GM12864 (cell line): ENCODE data around the gene PDZK1IP1.

Experiments used
- DNase-seq: peaks from one replicate; pipeline ENCODE4 v3.0.0-alpha.2; 2011; ENCODE audit warnings: low read depth
- H3K4me3 ChIP-seq: 2 replicates; pipeline ENCODE4 v1.5.1; 2011; ENCODE audit warnings: mild to moderate bottlenecking, low read depth, low read length, control low read depth
- CTCF ChIP-seq: IDR thresholded peaks from 2 replicates; pipeline ENCODE4 v1.5.1; 2011; ENCODE audit warnings: low read depth, mild to moderate bottlenecking, moderate library complexity, low read length, control low read depth, inconsistent platforms; ENCODE audit errors: missing control alignments

The PDZK1IP1 gene

DNA sequence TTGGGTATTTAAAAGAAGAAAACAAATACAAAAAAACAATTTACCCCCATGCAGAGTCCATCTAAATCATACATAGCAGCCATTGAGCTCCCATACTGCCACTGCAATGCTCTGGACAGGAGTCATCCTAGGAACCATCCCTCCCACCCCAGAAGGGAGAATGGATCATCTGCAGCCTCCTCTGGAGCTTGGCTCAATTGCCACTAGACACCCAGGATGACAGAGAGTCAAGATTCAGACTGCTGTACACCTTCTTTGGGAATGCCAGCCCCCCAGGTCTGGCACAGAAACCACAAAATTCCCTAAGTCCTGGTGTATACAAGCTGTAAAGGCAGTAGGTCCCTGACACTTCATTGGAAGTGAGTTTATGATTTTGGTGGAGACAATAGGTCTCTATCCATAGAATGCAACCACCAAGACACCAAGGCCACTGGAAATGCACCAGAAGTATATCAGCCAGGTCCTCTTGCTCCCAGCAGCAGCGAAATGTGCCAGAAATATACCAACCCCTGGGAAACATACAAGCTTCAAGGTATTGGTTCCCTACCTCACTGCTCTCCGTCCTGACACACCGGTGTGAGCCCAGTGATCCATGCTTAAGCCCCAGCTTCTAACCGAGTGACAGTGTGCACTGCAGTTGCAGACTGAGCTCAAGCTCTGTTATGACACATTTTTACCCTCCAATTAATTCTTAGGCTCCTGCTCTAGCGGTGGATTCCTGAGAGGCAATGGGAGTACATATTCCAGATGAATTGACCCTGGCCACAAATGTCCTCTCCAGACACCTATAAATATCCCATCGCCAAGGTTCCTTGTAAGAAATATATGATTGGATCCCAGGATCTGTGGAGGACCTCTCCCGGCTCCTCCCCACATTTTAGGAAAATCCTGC, 37.8 kb upstream of the PDZK1IP1 start:
- no peak overlapping the region for H3K4me3 ChIP-seq
- TF ChIP-seq CTCF, result no peak
- DNase-seq, result no peak

GRCh38 chr1:47226839-47227215, 37.0 kb upstream of the PDZK1IP1 start:
- no peak overlapping the region for H3K4me3 ChIP-seq
- no peak for DNase-seq
- TF ChIP-seq CTCF, result no peak

DNA sequence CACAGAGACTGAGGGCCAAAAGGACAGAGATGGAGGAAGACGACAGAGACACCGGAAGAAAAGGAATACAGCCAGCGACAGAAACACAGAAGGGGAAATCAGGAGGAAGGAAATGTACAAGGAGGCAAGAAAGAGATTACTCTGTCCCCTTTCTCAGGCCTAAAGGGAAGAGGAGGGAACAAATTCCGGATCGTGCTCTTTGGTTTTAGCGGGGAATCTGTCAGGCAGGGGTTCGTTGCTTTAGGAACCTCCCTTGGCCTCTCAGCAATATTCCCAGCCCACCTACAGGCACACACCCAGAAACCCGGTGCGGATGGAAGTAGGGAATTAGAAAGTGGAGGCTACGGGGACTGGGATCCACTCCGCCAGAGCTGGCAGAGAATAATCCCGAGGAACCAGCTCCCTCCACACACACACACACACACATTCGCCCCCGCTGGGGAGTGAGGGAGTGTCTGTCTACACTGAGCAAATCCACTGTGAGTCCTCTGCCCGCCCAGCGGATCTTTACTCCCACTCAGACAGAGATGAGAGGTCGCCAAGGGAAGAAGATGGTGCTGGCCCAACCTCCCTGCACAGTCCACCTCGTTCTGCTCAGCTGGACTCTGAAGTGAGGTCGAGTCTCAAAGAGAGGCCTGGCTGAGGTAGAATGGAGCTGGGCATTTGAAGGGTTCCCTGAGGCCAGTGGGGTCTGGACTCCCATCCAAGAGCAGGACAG, 36.4 kb upstream of the PDZK1IP1 start:
- H3K4me3 ChIP-seq, result no peak overlapping the region
- no peak for DNase-seq
- no peak for TF ChIP-seq CTCF

- no peak overlapping the region for H3K4me3 ChIP-seq
- DNase-seq, result no peak
- no peak for TF ChIP-seq CTCF
Observed at GRCh38 chr1:47225430-47226100, 35.7 kb upstream of the PDZK1IP1 start.

- TF ChIP-seq CTCF, result no peak
- no peak overlapping the region for H3K4me3 ChIP-seq
- no peak for DNase-seq
Observed at GRCh38 chr1:47224676-47225399, 35.0 kb upstream of the PDZK1IP1 start.

DNA sequence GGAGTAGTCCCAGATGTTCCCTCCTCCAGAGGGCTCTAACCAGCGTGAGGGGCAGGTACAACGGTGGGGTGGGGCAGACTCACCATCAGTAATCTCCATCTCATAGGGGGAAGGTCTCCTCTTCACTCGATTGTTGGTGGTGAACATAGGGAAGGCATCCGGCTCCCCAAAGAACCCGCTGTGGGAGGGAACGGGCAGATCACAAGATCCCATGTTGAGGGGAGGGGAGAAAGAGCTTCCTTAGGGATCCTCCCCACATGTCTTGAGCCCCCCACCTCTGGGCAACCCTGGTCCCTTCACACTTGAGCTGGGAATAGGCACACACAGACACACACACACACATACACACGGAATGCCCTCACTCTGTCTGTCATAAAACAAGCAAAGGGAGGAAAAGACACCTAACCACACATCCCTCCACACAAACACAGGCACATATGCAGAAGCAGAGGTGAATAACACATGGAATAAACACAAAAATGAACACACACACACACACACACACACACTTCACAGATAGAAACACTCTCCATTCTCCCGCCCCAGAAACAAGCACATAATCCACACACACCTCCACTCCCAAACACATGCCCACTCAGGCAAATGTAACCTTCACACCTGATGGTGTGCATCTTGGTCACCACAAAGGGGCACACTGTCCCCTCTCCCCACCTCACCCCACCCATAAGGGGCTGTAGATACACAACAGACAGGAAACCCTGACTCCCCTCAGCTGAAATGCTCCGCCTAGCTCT, 34.3 kb upstream of the PDZK1IP1 start:
- TF ChIP-seq CTCF, result no peak
- H3K4me3 ChIP-seq, result no peak overlapping the region
- DNase-seq, result no peak
